Measurements from ENCODE around the gene DNAJC30. TPM values are rescaled to one million over a fixed set of nuclear protein-coding genes. Genes with fewer than 3 reads are reported as not detected.

Gene DNAJC30
- 10 to 100 TPM; 10.3 to 10.4 TPM for total RNA-seq
- 10 to 100 TPM in 2 of 6 donors, 1 to 10 TPM in 4; 7.2 to 10.4 (median 9.1) TPM for polyA plus RNA-seq (ENCODE audit: insufficient read length in 6 of 6)
- long read RNA-seq, donor 1, transcript DNAJC30-201 (1 exons, 2,485 nt) = major isoform, 32 of 32 reads
- long read RNA-seq, donor 1, partial matches to known transcripts = 0 of 32 reads
- long read RNA-seq, donor 1, other reads (novel, unspliced or antisense) = 0 of 32 reads
- long read RNA-seq, donor 2, transcript DNAJC30-201 (1 exons, 2,485 nt) = major isoform, 38 of 38 reads
- long read RNA-seq, donor 2, partial matches to known transcripts = 0 of 38 reads
- long read RNA-seq, donor 2, other reads (novel, unspliced or antisense) = 0 of 38 reads
- long read RNA-seq, donor 3, transcript DNAJC30-201 (1 exons, 2,485 nt) = major isoform, 20 of 20 reads
- long read RNA-seq, donor 3, partial matches to known transcripts = 0 of 20 reads
- long read RNA-seq, donor 3, other reads (novel, unspliced or antisense) = 0 of 20 reads
- long read RNA-seq, donor 4, transcript DNAJC30-201 (1 exons, 2,485 nt) = major isoform, 28 of 28 reads
- long read RNA-seq, donor 4, partial matches to known transcripts = 0 of 28 reads
- long read RNA-seq, donor 4, other reads (novel, unspliced or antisense) = 0 of 28 reads
- long read RNA-seq, donor 5, transcript DNAJC30-201 (1 exons, 2,485 nt) = major isoform, 19 of 19 reads
- long read RNA-seq, donor 5, partial matches to known transcripts = 0 of 19 reads
- long read RNA-seq, donor 5, other reads (novel, unspliced or antisense) = 0 of 19 reads
- long read RNA-seq, donor 6, transcript DNAJC30-201 (1 exons, 2,485 nt) = major isoform, 16 of 16 reads
- long read RNA-seq, donor 6, partial matches to known transcripts = 0 of 16 reads
- long read RNA-seq, donor 6, other reads (novel, unspliced or antisense) = 0 of 16 reads
- long read RNA-seq, donor 7, transcript DNAJC30-201 (1 exons, 2,485 nt) = major isoform, 12 of 106 reads
- long read RNA-seq, donor 7, partial matches to known transcripts = 94 of 106 reads
- long read RNA-seq, donor 7, other reads (novel, unspliced or antisense) = 0 of 106 reads
- long read RNA-seq, donor 8, transcript DNAJC30-201 (1 exons, 2,485 nt) = major isoform, 23 of 23 reads
- long read RNA-seq, donor 8, partial matches to known transcripts = 0 of 23 reads
- long read RNA-seq, donor 8, other reads (novel, unspliced or antisense) = 0 of 23 reads
- long read RNA-seq, donor 9, partial matches to known transcripts = 0 of 1 reads
- long read RNA-seq, donor 9, other reads (novel, unspliced or antisense) = 0 of 1 reads
- long read RNA-seq, donor 10, transcript DNAJC30-201 (1 exons, 2,485 nt) = major isoform, 30 of 31 reads
- long read RNA-seq, donor 10, partial matches to known transcripts = 0 of 31 reads
- long read RNA-seq, donor 10, other reads (novel, unspliced or antisense) = 1 of 31 reads
- long read RNA-seq, donor 11, transcript DNAJC30-201 (1 exons, 2,485 nt) = major isoform, 51 of 51 reads
- long read RNA-seq, donor 11, partial matches to known transcripts = 0 of 51 reads
- long read RNA-seq, donor 11, other reads (novel, unspliced or antisense) = 0 of 51 reads
- long read RNA-seq, donor 12, transcript DNAJC30-201 (1 exons, 2,485 nt) = major isoform, 21 of 21 reads
- long read RNA-seq, donor 12, partial matches to known transcripts = 0 of 21 reads
- long read RNA-seq, donor 12, other reads (novel, unspliced or antisense) = 0 of 21 reads

- DNase-seq = peak; percentile 91 to 97 (median 96)
- H3K36me3 ChIP-seq = peaks cover 0 to 23% of the 10 kb centered on the region in 2 donors
- peak; percentile 96 for ATAC-seq
- no peaks in the 10 kb centered on the region for H3K9me3 ChIP-seq
- no peaks in the 10 kb centered on the region for H3K27me3 ChIP-seq
- H3K4me1 ChIP-seq = peaks cover 21 to 36% of the 10 kb centered on the region in 2 donors
- H3K27ac ChIP-seq = peak within 1 kb of the TSS; percentile 79 to 84
- H3K4me3 ChIP-seq = peak within 1 kb of the TSS; percentile 86 to 99
- intact Hi-C loops (cut with DNase I) = no loop called here
- TF ChIP-seq CTCF (IDR thresholded peaks at IDR 0.05) = no peak
Measured at GRCh38 chr7:73683056-73683787, at the start of gene DNAJC30, which contains the start of gene BUD23. Gene DNAJC30, minus strand, starts transcription at chr7:73683453. Its CDS starts 30 bp downstream, at chr7:73683423. Gene BUD23, plus strand, starts transcription at chr7:73683597. Its CDS starts 29 bp downstream, at chr7:73683626.

GRCh38 chr7:73732397-73732796 lies 49.1 kb upstream of the DNAJC30 start:
- intact Hi-C loops (cut with DNase I) = no loop called here
- no peaks in the 10 kb centered on the region for H3K9me3 ChIP-seq
- DNase-seq = no peak
- TF ChIP-seq CTCF (IDR thresholded peaks at IDR 0.05) = no peak
- peaks cover 0 to 15% of the 10 kb centered on the region in 2 donors for H3K36me3 ChIP-seq
- no peak for ATAC-seq
- H3K4me3 ChIP-seq = no peak overlapping the region
- H3K27ac ChIP-seq = no peak overlapping the region
- peaks cover 0 to 10% of the 10 kb centered on the region in 2 donors for H3K27me3 ChIP-seq
- H3K4me1 ChIP-seq = peaks cover 0 to 33% of the 10 kb centered on the region in 2 donors

- Histone ChIP-seq H3K36me3 (peaks cover 0 to 1% of the 10 kb centered on the region in 2 donors), H3K9me3 (no peaks in the 10 kb centered on the region), H3K27me3 (peaks cover 0 to 26% of the 10 kb centered on the region in 2 donors), H3K4me1 (peaks cover 0 to 20% of the 10 kb centered on the region in 2 donors), H3K4me3 (no peak overlapping the region), H3K27ac (no peak overlapping the region)
- intact Hi-C loops (cut with DNase I) = no loop called here
- ATAC-seq (no peak), DNase-seq (no peak)
- no peak for TF ChIP-seq CTCF (IDR thresholded peaks at IDR 0.05)
Measured at GRCh38 chr7:73730485-73730884, 47.2 kb upstream of the DNAJC30 start.

GRCh38 chr7:73728551-73728950 lies 45.3 kb upstream of the DNAJC30 start:
- intact Hi-C loops (cut with DNase I) = loop anchor here (5.0 to 10.0 kb wide), 2 partner anchors 114 to 121 kb away; no protein-coding TSS in a partner anchor
- ATAC-seq = no peak
- H3K4me1 ChIP-seq = peaks cover 0 to 8% of the 10 kb centered on the region in 2 donors
- no peaks in the 10 kb centered on the region for H3K9me3 ChIP-seq
- no peak for TF ChIP-seq CTCF (IDR thresholded peaks at IDR 0.05)
- DNase-seq = no peak
- H3K4me3 ChIP-seq = no peak overlapping the region
- peaks cover 0 to 40% of the 10 kb centered on the region in 2 donors for H3K27me3 ChIP-seq
- H3K27ac ChIP-seq = no peak overlapping the region
- H3K36me3 ChIP-seq = no peaks in the 10 kb centered on the region
